ENCODE data around the gene DLGAP5.

DNA sequence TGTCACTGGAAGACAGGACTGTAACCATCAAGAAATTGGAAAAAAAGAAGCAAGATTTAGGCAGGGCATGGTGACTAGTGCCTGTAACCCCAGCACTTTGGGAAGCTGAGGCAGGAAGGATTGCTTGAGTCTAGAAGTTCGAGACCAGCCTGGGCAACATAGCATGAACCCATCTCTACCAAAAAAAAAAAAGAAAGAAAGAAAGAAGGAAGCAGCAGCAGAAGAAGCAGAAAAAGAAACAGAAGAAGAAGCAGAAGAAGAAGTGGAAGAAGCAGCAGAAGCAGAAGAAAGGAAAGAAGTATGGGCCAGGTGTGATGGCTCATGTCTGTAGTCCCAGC lies 92.9 kb downstream of the DLGAP5 start:
- TF ChIP-seq EZH2 (IDR thresholded peaks at IDR 0.05; ENCODE audit: insufficient read depth, poor library complexity, severe bottlenecking) (no peak), EZH2phosphoT487 (IDR thresholded peaks at IDR 0.05; ENCODE audit: insufficient read depth, low read depth) (no peak)
